ENCODE results near the gene LRRN2. TPM values are rescaled to one million over a fixed set of nuclear protein-coding genes. Genes with fewer than 3 reads are reported as not detected.

The LRRN2 gene
- polyA plus RNA-seq, 1 of the 3 experiments (the other 2 are of a cell fraction) = not detected

DNA sequence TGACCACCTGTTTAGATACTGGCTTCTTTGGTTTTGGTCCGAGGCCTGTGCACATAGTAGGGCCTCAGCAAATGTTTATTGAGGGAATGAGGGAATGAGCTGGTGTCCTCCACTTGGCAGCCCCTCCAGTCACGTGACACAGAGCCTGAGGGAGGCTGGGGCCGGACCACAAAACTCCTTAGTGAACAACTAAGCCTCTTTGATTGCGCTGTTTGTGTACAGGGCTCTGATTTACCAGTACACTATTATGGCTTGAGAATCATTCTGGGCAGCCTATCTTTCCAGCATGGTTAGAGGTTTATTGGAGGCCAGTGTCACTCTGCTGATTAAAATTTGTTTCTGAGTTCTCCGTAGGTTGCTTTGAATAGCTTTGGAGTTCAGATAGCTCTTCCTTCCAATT, 10.2 kb upstream of the LRRN2 start:
- H3K9me2 ChIP-seq = no peaks in the 10 kb centered on the region
- H3K79me2 ChIP-seq (ENCODE audit: insufficient read depth) = no peaks in the 10 kb centered on the region
- no peak for DNase-seq
- H2AFZ ChIP-seq (ENCODE audit: low read depth) = no peak overlapping the region
- H3K27ac ChIP-seq (ENCODE audit: low read depth in 2 of 2, low read length in 1 of 2) = no peak overlapping the region
- H3K9ac ChIP-seq = no peak overlapping the region
- no peak for TF ChIP-seq SIN3A (IDR thresholded peaks at IDR 0.05; ENCODE audit: borderline replicate concordance, low read depth, low read length)
- TF ChIP-seq IRF3 (IDR thresholded peaks at IDR 0.05; ENCODE audit: low read depth, low read length) = no peak
- no peak for TF ChIP-seq ZBTB33 (IDR thresholded peaks at IDR 0.05; ENCODE audit: borderline replicate concordance, low read depth)
- TF ChIP-seq CHD2 (IDR thresholded peaks at IDR 0.05; ENCODE audit: low read length, partially characterized antibody) = no peak
- no peak for TF ChIP-seq RAD21 (IDR thresholded peaks at IDR 0.05; ENCODE audit: low read length)
- TF ChIP-seq, protein P1, sequence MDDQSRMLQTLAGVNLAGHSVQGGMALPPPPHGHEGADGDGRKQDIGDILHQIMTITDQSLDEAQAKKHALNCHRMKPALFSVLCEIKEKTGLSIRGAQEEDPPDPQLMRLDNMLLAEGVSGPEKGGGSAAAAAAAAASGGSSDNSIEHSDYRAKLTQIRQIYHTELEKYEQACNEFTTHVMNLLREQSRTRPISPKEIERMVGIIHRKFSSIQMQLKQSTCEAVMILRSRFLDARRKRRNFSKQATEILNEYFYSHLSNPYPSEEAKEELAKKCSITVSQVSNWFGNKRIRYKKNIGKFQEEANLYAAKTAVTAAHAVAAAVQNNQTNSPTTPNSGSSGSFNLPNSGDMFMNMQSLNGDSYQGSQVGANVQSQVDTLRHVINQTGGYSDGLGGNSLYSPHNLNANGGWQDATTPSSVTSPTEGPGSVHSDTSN (IDR thresholded peaks at IDR 0.05) = no peak
- POLR2A ChIA-PET = interaction anchor here (0.6 kb wide), 1 partner anchor 143 kb away, joined by 3 read pairs; no protein-coding TSS in a partner anchor
- H3K9me3 ChIP-seq = no peaks in the 10 kb centered on the region
- peaks cover 16% of the 10 kb centered on the region for H3K27me3 ChIP-seq (ENCODE audit: insufficient read depth)
- H3K4me3 ChIP-seq (ENCODE audit: low read depth in 2 of 2, low read length in 1 of 2) = no peak overlapping the region
- H3K4me1 ChIP-seq (ENCODE audit: control insufficient read depth in 1 of 2, insufficient read depth in 2 of 2, low read depth in 1 of 2, low read length in 1 of 2) = no peaks in the 10 kb centered on the region
- no peak overlapping the region for H3K4me2 ChIP-seq
- CTCF ChIA-PET = interaction anchor here (0.6 to 2.3 kb wide), 5 partner anchors 10 to 130 kb away, joined by 3 to 8 read pairs (median 4); no protein-coding TSS in a partner anchor
- no peaks in the 10 kb centered on the region for H3F3A ChIP-seq (replicated peaks; ENCODE audit: insufficient read depth)
- no peaks in the 10 kb centered on the region for H4K20me1 ChIP-seq (ENCODE audit: insufficient read depth)
- no peaks in the 10 kb centered on the region for H3K36me3 ChIP-seq (replicated peaks in 1 of 2; ENCODE audit: control insufficient read depth in 1 of 2, insufficient read depth in 2 of 2, low read length in 1 of 2)
- WGBS (ENCODE audit: low lambda C conversion rate) = 57% methylated on average over 5 of the region's 5 CpGs

DNA sequence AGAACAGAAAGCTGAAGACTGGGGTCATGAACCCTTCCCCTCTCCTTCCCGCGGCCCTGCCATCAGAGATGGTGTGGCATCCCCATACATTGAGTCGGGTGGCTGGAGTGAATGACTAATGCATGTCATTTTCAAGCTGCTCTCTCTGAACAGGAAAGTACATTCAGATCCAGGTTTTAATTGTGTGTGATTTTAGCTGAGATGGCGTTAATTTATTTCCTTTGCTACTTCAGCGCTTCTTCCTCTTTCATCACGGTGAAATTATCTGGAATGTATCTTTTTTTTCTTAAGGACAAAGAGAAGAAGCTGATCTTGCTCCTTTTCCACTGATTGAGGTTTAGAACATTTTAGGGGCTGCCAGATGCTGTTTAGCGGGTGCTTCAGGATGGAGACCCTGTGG, 8.6 kb upstream of the LRRN2 start:
- H3K9me2 ChIP-seq = no peaks in the 10 kb centered on the region
- no peaks in the 10 kb centered on the region for H4K20me1 ChIP-seq (ENCODE audit: insufficient read depth)
- ChIA-PET CTCF (interaction anchor here (0.7 to 2.1 kb wide), 7 partner anchors 11 to 120 kb away, joined by 3 to 5 read pairs (median 3); no protein-coding TSS in a partner anchor), POLR2A (interaction anchor here (1.1 kb wide), 1 partner anchor 50 kb away, joined by 3 read pairs; no protein-coding TSS in a partner anchor)
- H3K79me2 ChIP-seq (ENCODE audit: insufficient read depth) = no peaks in the 10 kb centered on the region
- no peaks in the 10 kb centered on the region for H3K9me3 ChIP-seq
- H3F3A ChIP-seq (replicated peaks; ENCODE audit: insufficient read depth) = no peaks in the 10 kb centered on the region
- no peak overlapping the region for H3K4me2 ChIP-seq
- H3K4me1 ChIP-seq (ENCODE audit: control insufficient read depth in 1 of 2, insufficient read depth in 2 of 2, low read depth in 1 of 2, low read length in 1 of 2) = no peaks in the 10 kb centered on the region
- DNase-seq = no peak
- H2AFZ ChIP-seq (ENCODE audit: low read depth) = no peak overlapping the region
- TF ChIP-seq GATA2 (CRISPR knock-in tag; IDR thresholded peaks at IDR 0.05) = no peak
- no peak for TF ChIP-seq SIN3A (IDR thresholded peaks at IDR 0.05; ENCODE audit: borderline replicate concordance, low read depth, low read length)
- no peak for TF ChIP-seq SMC3 (IDR thresholded peaks at IDR 0.05; ENCODE audit: low read depth, low read length)
- TF ChIP-seq IRF3 (IDR thresholded peaks at IDR 0.05; ENCODE audit: low read depth, low read length) = no peak
- no peak for TF ChIP-seq MEF2A (IDR thresholded peaks at IDR 0.05; ENCODE audit: borderline replicate concordance, low read depth)
- TF ChIP-seq, protein P1 (IDR thresholded peaks at IDR 0.05) = no peak
- no peak for TF ChIP-seq POLR2AphosphoS5 (IDR thresholded peaks at IDR 0.05; ENCODE audit: low read depth, low read length)
- no peak for TF ChIP-seq RXRA (IDR thresholded peaks at IDR 0.05; ENCODE audit: borderline replicate concordance, low read depth)
- no peak for TF ChIP-seq TAF1 (IDR thresholded peaks at IDR 0.05; ENCODE audit: borderline replicate concordance, low read depth, low read length)
- no peak for TF ChIP-seq NFIC (IDR thresholded peaks at IDR 0.05; ENCODE audit: borderline replicate concordance)
- TF ChIP-seq, protein P2, sequence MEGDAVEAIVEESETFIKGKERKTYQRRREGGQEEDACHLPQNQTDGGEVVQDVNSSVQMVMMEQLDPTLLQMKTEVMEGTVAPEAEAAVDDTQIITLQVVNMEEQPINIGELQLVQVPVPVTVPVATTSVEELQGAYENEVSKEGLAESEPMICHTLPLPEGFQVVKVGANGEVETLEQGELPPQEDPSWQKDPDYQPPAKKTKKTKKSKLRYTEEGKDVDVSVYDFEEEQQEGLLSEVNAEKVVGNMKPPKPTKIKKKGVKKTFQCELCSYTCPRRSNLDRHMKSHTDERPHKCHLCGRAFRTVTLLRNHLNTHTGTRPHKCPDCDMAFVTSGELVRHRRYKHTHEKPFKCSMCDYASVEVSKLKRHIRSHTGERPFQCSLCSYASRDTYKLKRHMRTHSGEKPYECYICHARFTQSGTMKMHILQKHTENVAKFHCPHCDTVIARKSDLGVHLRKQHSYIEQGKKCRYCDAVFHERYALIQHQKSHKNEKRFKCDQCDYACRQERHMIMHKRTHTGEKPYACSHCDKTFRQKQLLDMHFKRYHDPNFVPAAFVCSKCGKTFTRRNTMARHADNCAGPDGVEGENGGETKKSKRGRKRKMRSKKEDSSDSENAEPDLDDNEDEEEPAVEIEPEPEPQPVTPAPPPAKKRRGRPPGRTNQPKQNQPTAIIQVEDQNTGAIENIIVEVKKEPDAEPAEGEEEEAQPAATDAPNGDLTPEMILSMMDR (IDR thresholded peaks at IDR 0.05) = no peak
- no peak for TF ChIP-seq TCF12 (IDR thresholded peaks at IDR 0.05)
- TF ChIP-seq TEAD4 (IDR thresholded peaks at IDR 0.05; ENCODE audit: borderline replicate concordance, insufficient read depth) = no peak
- no peaks in the 10 kb centered on the region for H3K36me3 ChIP-seq (replicated peaks in 1 of 2; ENCODE audit: control insufficient read depth in 1 of 2, insufficient read depth in 2 of 2, low read length in 1 of 2)
- no peak overlapping the region for H3K4me3 ChIP-seq (ENCODE audit: low read depth in 2 of 2, low read length in 1 of 2)
- 80% methylated on average over 7 of the region's 7 CpGs for WGBS (ENCODE audit: low lambda C conversion rate)
- no peak overlapping the region for H3K27ac ChIP-seq (ENCODE audit: low read depth in 2 of 2, low read length in 1 of 2)
- peaks cover 22% of the 10 kb centered on the region for H3K27me3 ChIP-seq (ENCODE audit: insufficient read depth)
- H3K9ac ChIP-seq = no peak overlapping the region
